Suprapubic skin (tissue), 4 donors: Measurements from ENCODE around the gene CTU2. TPM values are rescaled to one million over a fixed set of nuclear protein-coding genes. Genes with fewer than 3 reads are reported as not detected.

ENCODE experiments used
- DNase-seq, 2 donors: peaks; one replicate each; pipeline ENCODE4 v3.0.0-alpha.2; 2019; ENCODE audit warnings: low spot score in 2 of 2
- H3K27ac ChIP-seq: fragments of 200-600 bp; sonication (generic); one replicate; pipeline ENCODE4 v1.5.1; 2019
- H3K27me3 ChIP-seq: fragments of 200-600 bp; sonication (generic); one replicate; pipeline ENCODE4 v1.5.1; 2019
- H3K36me3 ChIP-seq: fragments of 200-600 bp; sonication (generic); one replicate; pipeline ENCODE4 v1.5.1; 2019
- H3K4me1 ChIP-seq: fragments of 200-600 bp; sonication (generic); one replicate; pipeline ENCODE4 v1.5.1; 2019
- H3K4me3 ChIP-seq: fragments of 200-600 bp; sonication (generic); one replicate; pipeline ENCODE4 v1.5.1; 2019; ENCODE audit warnings: mild to moderate bottlenecking
- H3K9me3 ChIP-seq: fragments of 200-600 bp; sonication (generic); one replicate; pipeline ENCODE4 v1.5.1; 2019
- EP300 ChIP-seq: sonication (generic); formaldehyde crosslinking; IDR thresholded peaks from one replicate; pipeline ENCODE4 v1.6.1; 2017; ENCODE audit warnings: antibody characterized with exemption
- POLR2A ChIP-seq, 2 donors: fragments of 450-650 bp; IDR thresholded peaks; one replicate each; pipeline ENCODE4 v1.6.1; 2017; ENCODE audit warnings: antibody characterized with exemption in 2 of 2, mild to moderate bottlenecking in 2 of 2, moderate library complexity in 2 of 2
- POLR2AphosphoS5 ChIP-seq, 3 donors: sonication (generic); formaldehyde crosslinking; IDR thresholded peaks; one replicate each; pipeline ENCODE4 v1.6.1; 2017; ENCODE audit warnings: antibody characterized with exemption in 3 of 3
- WGBS: methylation state at CpG from one replicate; pipeline ENCODE4 v1.1.5; 2018; 5-methylcytosine and 5-hydroxymethylcytosine counted together
- total RNA-seq, 4 donors: library from RNA; depleted of rRNA; stranded (reverse); fragments of >200 nt; gene quantifications; one replicate each; pipeline ENCODE4 v1.1.0, GENCODE V29; 2016
- TF ChIP-seq, protein P1 (sequence below), 2 donors: fragments of 200-600 bp in 1 of 2; fragments of 450-650 bp in 1 of 2; sonication (generic) in 1 of 2; IDR thresholded peaks; one replicate each; pipeline ENCODE4 v1.5.1; 2016 to 2019; ENCODE audit warnings: antibody characterized with exemption in 2 of 2, mild to moderate bottlenecking in 1 of 2, moderate library complexity in 1 of 2

CTU2 gene
- total RNA-seq, 4 donors from 2014 or later = 7.8 to 17.8 (median 10.9) TPM

DNA sequence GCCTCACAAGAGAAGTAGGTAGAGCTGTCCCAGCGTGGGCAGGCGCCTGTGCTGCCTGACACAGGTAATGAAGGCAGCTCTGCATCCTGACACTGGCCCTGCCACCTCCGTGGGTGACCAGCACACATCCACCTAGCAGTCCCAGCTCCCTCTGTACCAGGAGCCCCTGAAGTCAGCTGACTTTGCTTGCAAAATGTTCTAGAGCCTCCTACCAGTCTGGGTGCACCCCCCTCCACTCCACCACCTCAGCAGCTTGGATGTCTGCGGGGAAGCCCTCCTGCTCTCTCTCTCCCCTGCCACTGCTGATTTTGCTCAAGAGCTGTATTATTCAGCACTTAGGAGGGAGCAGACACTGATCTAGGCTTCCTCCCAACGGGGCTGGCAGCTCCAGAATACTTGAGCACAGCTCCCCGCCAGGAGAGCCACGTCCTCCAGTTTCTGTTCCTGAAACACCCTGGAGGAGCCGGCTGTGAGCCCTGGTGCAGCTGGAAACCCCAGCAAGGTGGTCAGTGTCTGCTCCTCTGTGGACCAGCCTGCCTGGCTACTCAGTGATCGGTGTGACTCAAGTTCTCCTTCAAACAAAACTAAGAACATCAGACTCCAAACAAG lies 1.1 kb upstream of the CTU2 start:
- Histone ChIP-seq H3K4me3 (peak overlapping the region; percentile 100), H3K36me3 (peaks cover 8% of the 10 kb centered on the region), H3K27ac (peak overlapping the region; percentile 89), H3K27me3 (no peaks in the 10 kb centered on the region), H3K9me3 (no peaks in the 10 kb centered on the region), H3K4me1 (peaks cover 63% of the 10 kb centered on the region)
- DNase-seq = no peak
- 29% methylated on average over 8 of the region's 9 CpGs for WGBS
- no peak for TF ChIP-seq EP300
- no peak for TF ChIP-seq POLR2AphosphoS5 (IDR thresholded peaks at IDR 0.05)
- no peak for TF ChIP-seq POLR2A (IDR thresholded peaks at IDR 0.05)
- TF ChIP-seq, protein P1, sequence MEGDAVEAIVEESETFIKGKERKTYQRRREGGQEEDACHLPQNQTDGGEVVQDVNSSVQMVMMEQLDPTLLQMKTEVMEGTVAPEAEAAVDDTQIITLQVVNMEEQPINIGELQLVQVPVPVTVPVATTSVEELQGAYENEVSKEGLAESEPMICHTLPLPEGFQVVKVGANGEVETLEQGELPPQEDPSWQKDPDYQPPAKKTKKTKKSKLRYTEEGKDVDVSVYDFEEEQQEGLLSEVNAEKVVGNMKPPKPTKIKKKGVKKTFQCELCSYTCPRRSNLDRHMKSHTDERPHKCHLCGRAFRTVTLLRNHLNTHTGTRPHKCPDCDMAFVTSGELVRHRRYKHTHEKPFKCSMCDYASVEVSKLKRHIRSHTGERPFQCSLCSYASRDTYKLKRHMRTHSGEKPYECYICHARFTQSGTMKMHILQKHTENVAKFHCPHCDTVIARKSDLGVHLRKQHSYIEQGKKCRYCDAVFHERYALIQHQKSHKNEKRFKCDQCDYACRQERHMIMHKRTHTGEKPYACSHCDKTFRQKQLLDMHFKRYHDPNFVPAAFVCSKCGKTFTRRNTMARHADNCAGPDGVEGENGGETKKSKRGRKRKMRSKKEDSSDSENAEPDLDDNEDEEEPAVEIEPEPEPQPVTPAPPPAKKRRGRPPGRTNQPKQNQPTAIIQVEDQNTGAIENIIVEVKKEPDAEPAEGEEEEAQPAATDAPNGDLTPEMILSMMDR (IDR thresholded peaks at IDR 0.05) = no peak

DNA sequence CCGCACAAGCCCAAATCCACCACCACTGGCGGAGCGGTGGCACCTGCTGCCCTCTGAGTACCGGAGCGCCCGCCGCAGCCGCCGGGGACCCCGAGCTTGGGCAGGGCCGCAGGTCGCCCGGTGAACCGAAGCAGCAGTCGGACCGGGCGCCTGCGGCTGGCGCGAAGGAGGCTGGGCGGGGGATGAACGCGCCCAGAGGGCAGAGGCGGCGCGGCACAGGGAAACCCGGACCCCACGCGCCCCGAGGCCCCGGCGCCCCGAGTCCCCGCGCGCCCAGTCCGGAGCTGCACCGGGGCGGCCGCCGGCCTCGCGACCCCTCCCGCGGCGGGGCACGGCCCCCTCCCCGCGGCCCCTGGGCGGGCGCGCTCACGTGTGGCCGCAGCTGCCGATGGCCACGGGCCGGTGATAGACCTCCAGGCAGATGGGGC lies 488 bp upstream of the CTU2 start:
- peaks cover 60% of the 10 kb centered on the region for H3K4me1 ChIP-seq
- DNase-seq = no peak

DNA sequence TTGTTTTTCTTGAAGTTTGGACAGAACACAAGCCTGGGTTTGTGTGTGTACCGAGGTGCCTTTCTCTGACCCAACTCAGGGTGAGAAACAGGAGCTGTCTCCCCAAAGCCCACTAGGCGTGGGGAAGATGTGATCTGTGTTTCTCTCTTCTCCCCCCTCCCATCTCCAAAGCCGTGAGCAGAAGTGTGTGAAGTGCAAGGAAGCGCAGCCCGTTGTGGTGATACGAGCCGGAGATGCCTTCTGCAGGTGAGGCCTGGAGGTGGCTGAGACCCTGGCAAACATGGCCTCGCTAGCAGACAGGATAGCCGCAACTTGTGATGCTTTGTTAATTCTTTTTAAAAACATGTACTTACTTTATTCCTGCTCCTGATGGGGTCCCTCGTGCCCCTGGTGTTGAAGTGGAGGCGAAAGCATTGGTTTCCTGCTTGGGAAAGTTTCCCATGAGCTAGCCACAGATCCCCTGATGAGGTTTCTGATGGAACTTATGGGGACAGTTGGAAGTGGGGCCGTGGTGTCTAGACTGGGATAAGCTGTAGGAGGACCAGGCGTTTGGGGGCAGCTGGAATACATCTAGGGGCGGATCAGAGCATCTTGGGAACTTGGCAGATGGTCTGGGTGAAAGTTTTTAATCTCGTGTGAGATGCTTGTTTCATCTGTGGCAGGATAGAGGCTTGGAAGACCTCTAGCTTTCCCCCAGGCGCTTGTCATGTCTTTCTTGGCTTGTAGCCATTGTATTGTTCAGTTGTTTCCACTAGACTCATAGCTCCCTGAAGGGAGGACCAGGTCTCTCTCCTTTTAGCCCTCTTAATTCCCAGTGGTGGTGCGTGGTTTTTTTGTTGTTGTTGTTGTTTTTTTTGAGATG lies 893 bp downstream of the CTU2 start:
- Histone ChIP-seq H3K4me3 (peak overlapping the region; percentile 100), H3K4me1 (peaks cover 49% of the 10 kb centered on the region), H3K36me3 (peaks cover 5% of the 10 kb centered on the region), H3K27me3 (no peaks in the 10 kb centered on the region), H3K27ac (peak overlapping the region; percentile 89), H3K9me3 (no peaks in the 10 kb centered on the region)
- DNase-seq = no peak
- 32% methylated on average over 16 of the region's 17 CpGs for WGBS
- TF ChIP-seq, protein P1 (IDR thresholded peaks at IDR 0.05) = no peak
- TF ChIP-seq POLR2AphosphoS5 (IDR thresholded peaks at IDR 0.05) (no peak), EP300 (no peak), POLR2A (IDR thresholded peaks at IDR 0.05) (no peak)

More for the DNA sequence above, 488 bp upstream of the CTU2 start:
- TF ChIP-seq, protein P1 (IDR thresholded peaks at IDR 0.05) = no peak
- TF ChIP-seq POLR2A (IDR thresholded peaks at IDR 0.05) = no peak
- TF ChIP-seq EP300 = no peak
- no peak for TF ChIP-seq POLR2AphosphoS5 (IDR thresholded peaks at IDR 0.05)
- Histone ChIP-seq H3K27ac (peak overlapping the region; percentile 89), H3K4me3 (peak overlapping the region; percentile 100), H3K9me3 (no peaks in the 10 kb centered on the region), H3K36me3 (peaks cover 5% of the 10 kb centered on the region), H3K27me3 (no peaks in the 10 kb centered on the region)
- 0% methylated on average over 6 of the region's 57 CpGs for WGBS

DNA sequence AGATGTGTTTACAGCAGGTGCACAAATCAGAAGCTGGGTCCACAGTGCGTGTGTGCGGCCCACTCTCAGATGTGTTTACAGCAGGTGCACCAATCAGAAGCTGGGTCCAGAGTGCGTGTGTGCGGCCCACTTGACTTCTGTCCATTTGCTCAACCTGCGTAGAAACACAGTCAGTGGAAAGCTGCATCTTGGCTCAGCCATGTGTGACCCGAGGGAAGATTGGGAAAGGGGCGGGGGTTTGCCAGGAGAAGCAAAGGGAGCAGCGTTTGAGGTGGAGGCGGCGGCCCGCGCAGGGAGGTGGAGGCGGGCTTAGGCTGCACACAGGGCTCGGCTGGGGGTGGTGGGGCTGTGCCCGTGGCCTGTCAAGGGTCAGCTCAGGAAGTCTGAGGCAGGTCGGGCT lies 4.3 kb downstream of the CTU2 start:
- H3K9me3 ChIP-seq = no peaks in the 10 kb centered on the region
- DNase-seq = no peak
- H3K4me1 ChIP-seq = peaks cover 20% of the 10 kb centered on the region
- 71% methylated on average over 12 of the region's 16 CpGs for WGBS
- TF ChIP-seq EP300 (no peak), POLR2A (IDR thresholded peaks at IDR 0.05) (no peak), POLR2AphosphoS5 (IDR thresholded peaks at IDR 0.05) (no peak)
- TF ChIP-seq, protein P1 (IDR thresholded peaks at IDR 0.05) = no peak
- no peaks in the 10 kb centered on the region for H3K27me3 ChIP-seq
- H3K27ac ChIP-seq = no peak overlapping the region
- H3K4me3 ChIP-seq = no peak overlapping the region
- peaks cover 24% of the 10 kb centered on the region for H3K36me3 ChIP-seq

DNA sequence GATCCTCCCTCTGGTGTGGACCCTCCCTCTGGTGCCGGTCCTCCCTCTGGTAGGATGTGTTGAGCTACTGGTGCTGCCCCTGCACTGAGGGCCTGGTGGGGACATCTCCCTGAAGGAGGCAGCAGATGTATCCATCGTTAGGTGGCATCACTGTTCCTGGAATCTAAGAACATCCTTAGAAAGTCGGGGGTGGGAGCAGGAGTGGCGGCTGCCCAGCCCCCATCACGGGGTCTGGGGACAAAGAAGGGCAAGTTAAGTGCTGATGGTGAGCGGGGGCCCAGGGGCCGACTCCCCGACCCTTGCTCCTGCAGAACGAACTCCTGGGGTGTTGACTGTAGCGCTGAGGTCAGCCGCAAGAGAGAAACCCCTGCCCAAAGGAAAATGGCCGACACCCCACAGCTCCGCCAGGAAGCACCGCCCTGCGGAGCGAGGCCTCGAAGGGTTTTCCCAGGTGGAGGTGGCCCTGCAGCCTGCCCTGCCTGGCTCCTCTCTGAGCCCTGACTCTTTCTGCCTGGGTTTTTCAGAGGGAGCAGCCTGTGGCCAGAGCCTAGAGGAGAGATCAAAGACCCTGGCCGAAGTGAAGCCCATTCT lies 5.5 kb downstream of the CTU2 start:
- H3K4me3 ChIP-seq = no peak overlapping the region
- H3K27ac ChIP-seq = no peak overlapping the region
- H3K4me1 ChIP-seq = peaks cover 15% of the 10 kb centered on the region
- H3K27me3 ChIP-seq = no peaks in the 10 kb centered on the region
- TF ChIP-seq POLR2A (IDR thresholded peaks at IDR 0.05) (no peak), EP300 (no peak), POLR2AphosphoS5 (IDR thresholded peaks at IDR 0.05) (no peak)
- TF ChIP-seq, protein P1 (IDR thresholded peaks at IDR 0.05) = no peak
- DNase-seq = no peak
- WGBS = 63% methylated on average over 4 of the region's 18 CpGs
- no peaks in the 10 kb centered on the region for H3K9me3 ChIP-seq
- H3K36me3 ChIP-seq = peaks cover 37% of the 10 kb centered on the region
